HG03432 (cell line): ENCODE data around the gene COP1.

Experiments used
- ATAC-seq: cut with Tn5 transposase; IDR thresholded peaks from one replicate; pipeline ENCODE4 v1.9.1; 2021; ENCODE audit warnings: mild to moderate bottlenecking, moderate library complexity; ENCODE audit not compliant: unreplicated experiment

Gene COP1

GRCh38 chr1:176201568-176201967, 5.5 kb downstream of the COP1 start:
- no peak for ATAC-seq

- ATAC-seq = no peak
Observed at GRCh38 chr1:176199707-176200106, 7.4 kb downstream of the COP1 start.

- no peak for ATAC-seq
Observed at GRCh38 chr1:176198413-176198812, 8.7 kb downstream of the COP1 start.

GRCh38 chr1:176196728-176197127, 10.4 kb downstream of the COP1 start:
- ATAC-seq = no peak

GRCh38 chr1:176195547-176195946, 11.5 kb downstream of the COP1 start:
- no peak for ATAC-seq

GRCh38 chr1:176193663-176194062, 13.4 kb downstream of the COP1 start:
- no peak for ATAC-seq

GRCh38 chr1:176193023-176193422, 14.1 kb downstream of the COP1 start:
- ATAC-seq = peak; percentile 94

- no peak for ATAC-seq
Observed at GRCh38 chr1:176188604-176189003, 18.5 kb downstream of the COP1 start.

GRCh38 chr1:176187001-176187400, 20.1 kb downstream of the COP1 start:
- no peak for ATAC-seq

- peak; percentile 81 for ATAC-seq
Observed at GRCh38 chr1:176183618-176184017, 23.5 kb downstream of the COP1 start.

GRCh38 chr1:176178316-176178715, 28.8 kb downstream of the COP1 start:
- ATAC-seq = peak; percentile 17

- ATAC-seq = peak; percentile 90
Observed at GRCh38 chr1:176177764-176178163, 29.3 kb downstream of the COP1 start.

- no peak for ATAC-seq
Observed at GRCh38 chr1:176174108-176174507, 33.0 kb downstream of the COP1 start.

GRCh38 chr1:176172215-176172614, 34.9 kb downstream of the COP1 start:
- ATAC-seq = no peak

- no peak for ATAC-seq
Observed at GRCh38 chr1:176167210-176167609, 39.9 kb downstream of the COP1 start.

- ATAC-seq = no peak
Observed at GRCh38 chr1:176165573-176165972, 41.5 kb downstream of the COP1 start.

- ATAC-seq = no peak
Observed at GRCh38 chr1:176164014-176164678, 42.9 kb downstream of the COP1 start.

GRCh38 chr1:176159993-176160392, 47.1 kb downstream of the COP1 start:
- no peak for ATAC-seq

GRCh38 chr1:176157995-176158394, 49.1 kb downstream of the COP1 start:
- no peak for ATAC-seq

- no peak for ATAC-seq
Observed at GRCh38 chr1:176149939-176150807, 56.9 kb downstream of the COP1 start.

GRCh38 chr1:176144526-176144925, 62.6 kb downstream of the COP1 start:
- ATAC-seq = no peak

- ATAC-seq = no peak
Observed at GRCh38 chr1:176142973-176143372, 64.1 kb downstream of the COP1 start.
